Upper lobe of left lung (tissue), 4 donors: ENCODE results near the gene PDE11A.
A peak's percentile ranks its signal among the peaks of the same experiment; 100 is the strongest.

ENCODE experiments used
- POLR2A ChIP-seq, 4 donors: fragments of 450-650 bp; IDR thresholded peaks; one replicate each; pipeline ENCODE4 v1.5.1; 2016 to 2017; ENCODE audit warnings: antibody characterized with exemption in 4 of 4, mild to moderate bottlenecking in 2 of 4
- POLR2AphosphoS5 ChIP-seq, 2 donors: sonication (generic); formaldehyde crosslinking; IDR thresholded peaks; one replicate each; pipeline ENCODE4 v1.5.1; 2017; ENCODE audit warnings: antibody characterized with exemption in 2 of 2
- TF ChIP-seq, protein P1 (sequence below), 6 experiments: fragments of 450-650 bp in 4 of 6; fragments of 200-600 bp in 2 of 6; sonication (generic) in 2 of 6; IDR thresholded peaks; one replicate each; pipeline ENCODE4 v1.5.1; 2016 to 2019; ENCODE audit warnings: antibody characterized with exemption in 6 of 6

GRCh38 chr2:177724398-177725287 lies 347.9 kb downstream of the PDE11A start:
- TF ChIP-seq, protein P1, sequence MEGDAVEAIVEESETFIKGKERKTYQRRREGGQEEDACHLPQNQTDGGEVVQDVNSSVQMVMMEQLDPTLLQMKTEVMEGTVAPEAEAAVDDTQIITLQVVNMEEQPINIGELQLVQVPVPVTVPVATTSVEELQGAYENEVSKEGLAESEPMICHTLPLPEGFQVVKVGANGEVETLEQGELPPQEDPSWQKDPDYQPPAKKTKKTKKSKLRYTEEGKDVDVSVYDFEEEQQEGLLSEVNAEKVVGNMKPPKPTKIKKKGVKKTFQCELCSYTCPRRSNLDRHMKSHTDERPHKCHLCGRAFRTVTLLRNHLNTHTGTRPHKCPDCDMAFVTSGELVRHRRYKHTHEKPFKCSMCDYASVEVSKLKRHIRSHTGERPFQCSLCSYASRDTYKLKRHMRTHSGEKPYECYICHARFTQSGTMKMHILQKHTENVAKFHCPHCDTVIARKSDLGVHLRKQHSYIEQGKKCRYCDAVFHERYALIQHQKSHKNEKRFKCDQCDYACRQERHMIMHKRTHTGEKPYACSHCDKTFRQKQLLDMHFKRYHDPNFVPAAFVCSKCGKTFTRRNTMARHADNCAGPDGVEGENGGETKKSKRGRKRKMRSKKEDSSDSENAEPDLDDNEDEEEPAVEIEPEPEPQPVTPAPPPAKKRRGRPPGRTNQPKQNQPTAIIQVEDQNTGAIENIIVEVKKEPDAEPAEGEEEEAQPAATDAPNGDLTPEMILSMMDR (IDR thresholded peaks at IDR 0.05) = peak; percentile 58 to 78 (median 74)
- TF ChIP-seq POLR2A (IDR thresholded peaks at IDR 0.05) (no peak), POLR2AphosphoS5 (IDR thresholded peaks at IDR 0.05) (no peak)
